A673 (cell line): Measurements from ENCODE around the gene PCBP3.

Source experiments
- EZH2 ChIP-seq: fragments of 200-600 bp; sonication (generic); IDR thresholded peaks from 2 replicates; pipeline ENCODE4 v1.6.1; 2017; ENCODE audit warnings: borderline replicate concordance, low read depth, mild to moderate bottlenecking, mixed read lengths, antibody characterized with exemption, low read length; ENCODE audit not compliant: poor library complexity, severe bottlenecking
- TF ChIP-seq, protein P1 (sequence below): fragments of 300-800, 200-600 bp; sonication (generic); conservative IDR thresholded peaks from 2 replicates; pipeline ENCODE4 v1.5.1; 2017; ENCODE audit warnings: low read depth, mild to moderate bottlenecking, antibody characterized with exemption, low read length, moderate library complexity, mixed read lengths

DNA sequence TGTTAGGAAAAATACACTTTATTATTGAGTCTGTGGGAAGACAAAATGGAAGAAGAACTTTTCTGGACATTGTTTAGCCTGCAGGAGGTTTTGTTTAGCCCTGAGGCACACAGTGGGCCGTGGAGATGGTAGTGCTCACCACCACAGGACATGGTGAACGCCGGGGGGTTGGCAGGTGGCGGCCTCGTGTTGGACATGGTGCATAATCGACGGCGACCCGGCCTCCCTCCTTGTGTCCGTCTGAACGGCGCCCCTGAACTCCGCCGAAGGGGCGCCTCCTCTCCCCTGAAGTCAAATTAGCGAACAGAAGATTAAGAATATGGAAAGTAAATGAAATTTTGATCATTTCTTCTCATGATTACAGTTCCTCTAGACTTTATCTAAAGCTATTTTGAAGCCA is 126.4 kb downstream of the PCBP3 start:
- TF ChIP-seq, protein P1, sequence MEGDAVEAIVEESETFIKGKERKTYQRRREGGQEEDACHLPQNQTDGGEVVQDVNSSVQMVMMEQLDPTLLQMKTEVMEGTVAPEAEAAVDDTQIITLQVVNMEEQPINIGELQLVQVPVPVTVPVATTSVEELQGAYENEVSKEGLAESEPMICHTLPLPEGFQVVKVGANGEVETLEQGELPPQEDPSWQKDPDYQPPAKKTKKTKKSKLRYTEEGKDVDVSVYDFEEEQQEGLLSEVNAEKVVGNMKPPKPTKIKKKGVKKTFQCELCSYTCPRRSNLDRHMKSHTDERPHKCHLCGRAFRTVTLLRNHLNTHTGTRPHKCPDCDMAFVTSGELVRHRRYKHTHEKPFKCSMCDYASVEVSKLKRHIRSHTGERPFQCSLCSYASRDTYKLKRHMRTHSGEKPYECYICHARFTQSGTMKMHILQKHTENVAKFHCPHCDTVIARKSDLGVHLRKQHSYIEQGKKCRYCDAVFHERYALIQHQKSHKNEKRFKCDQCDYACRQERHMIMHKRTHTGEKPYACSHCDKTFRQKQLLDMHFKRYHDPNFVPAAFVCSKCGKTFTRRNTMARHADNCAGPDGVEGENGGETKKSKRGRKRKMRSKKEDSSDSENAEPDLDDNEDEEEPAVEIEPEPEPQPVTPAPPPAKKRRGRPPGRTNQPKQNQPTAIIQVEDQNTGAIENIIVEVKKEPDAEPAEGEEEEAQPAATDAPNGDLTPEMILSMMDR: no peak
- TF ChIP-seq EZH2: no peak
